ENCODE results near the gene PLBD1. TPM values are rescaled to one million over a fixed set of nuclear protein-coding genes. Genes with fewer than 3 reads are reported as not detected.

Gene PLBD1
- polyA plus RNA-seq, 1 donor (not counting 4 experiments of a cell fraction or from before 2014, with no cell fraction given): 7.2 TPM

DNA sequence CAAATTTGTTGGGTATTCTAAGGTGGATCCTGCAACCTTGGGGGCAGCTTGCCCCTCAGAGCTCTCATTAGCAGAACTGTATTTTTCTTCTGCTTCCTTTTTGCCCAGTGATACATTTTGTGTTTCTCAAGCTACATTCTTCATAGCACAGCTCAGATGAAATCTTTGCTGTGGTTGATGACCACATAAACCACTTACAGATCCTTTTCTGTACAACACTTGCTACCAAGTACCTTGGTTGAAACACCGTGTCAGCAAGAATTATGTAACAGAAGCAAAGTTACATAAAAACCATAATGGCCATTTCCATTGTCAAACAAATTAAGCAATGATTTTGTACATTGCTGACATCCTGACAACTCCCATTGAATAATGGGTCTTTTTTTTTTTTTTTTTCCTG, 9.7 kb upstream of the PLBD1 start:
- Histone ChIP-seq H3K27me3 (ENCODE audit: control insufficient read depth, extremely low read depth, insufficient read depth, low read length) (no peaks in the 10 kb centered on the region), H2AFZ (ENCODE audit: control insufficient read depth, low read length) (no peak overlapping the region), H3K36me3 (ENCODE audit: control insufficient read depth in 2 of 2, extremely low read depth in 1 of 2, insufficient read depth in 2 of 2, low read length in 2 of 2) (no peaks in the 10 kb centered on the region), H3K4me3 (ENCODE audit: control insufficient read depth in 2 of 3, extremely low read depth in 1 of 3, insufficient read depth in 2 of 3, low read depth in 1 of 3, low read length in 3 of 3) (no peak overlapping the region), H4K20me1 (ENCODE audit: control insufficient read depth, extremely low read depth, insufficient read depth, low read length) (no peaks in the 10 kb centered on the region), H3K9me3 (ENCODE audit: control insufficient read depth, low read depth, low read length) (no peaks in the 10 kb centered on the region), H3K9me1 (ENCODE audit: control insufficient read depth, extremely low read depth, insufficient read depth, low read length) (no peaks in the 10 kb centered on the region), H3K4me2 (ENCODE audit: control insufficient read depth, extremely low read depth, insufficient read depth, low read depth, low read length) (no peak overlapping the region), H3K9ac (ENCODE audit: control insufficient read depth, extremely low read depth, insufficient read depth, low read length) (no peak overlapping the region), H3K4me1 (ENCODE audit: control insufficient read depth, extremely low read depth, insufficient read depth, low read length) (no peaks in the 10 kb centered on the region), H3K79me2 (ENCODE audit: control insufficient read depth, insufficient read depth, low read length) (no peaks in the 10 kb centered on the region), H3K27ac (ENCODE audit: control insufficient read depth, insufficient read depth, low read length) (no peak overlapping the region)
- DNase-seq (ENCODE audit: low read depth, low spot score) (no peak), FAIRE-seq (no peak)
- TF ChIP-seq, protein P1, sequence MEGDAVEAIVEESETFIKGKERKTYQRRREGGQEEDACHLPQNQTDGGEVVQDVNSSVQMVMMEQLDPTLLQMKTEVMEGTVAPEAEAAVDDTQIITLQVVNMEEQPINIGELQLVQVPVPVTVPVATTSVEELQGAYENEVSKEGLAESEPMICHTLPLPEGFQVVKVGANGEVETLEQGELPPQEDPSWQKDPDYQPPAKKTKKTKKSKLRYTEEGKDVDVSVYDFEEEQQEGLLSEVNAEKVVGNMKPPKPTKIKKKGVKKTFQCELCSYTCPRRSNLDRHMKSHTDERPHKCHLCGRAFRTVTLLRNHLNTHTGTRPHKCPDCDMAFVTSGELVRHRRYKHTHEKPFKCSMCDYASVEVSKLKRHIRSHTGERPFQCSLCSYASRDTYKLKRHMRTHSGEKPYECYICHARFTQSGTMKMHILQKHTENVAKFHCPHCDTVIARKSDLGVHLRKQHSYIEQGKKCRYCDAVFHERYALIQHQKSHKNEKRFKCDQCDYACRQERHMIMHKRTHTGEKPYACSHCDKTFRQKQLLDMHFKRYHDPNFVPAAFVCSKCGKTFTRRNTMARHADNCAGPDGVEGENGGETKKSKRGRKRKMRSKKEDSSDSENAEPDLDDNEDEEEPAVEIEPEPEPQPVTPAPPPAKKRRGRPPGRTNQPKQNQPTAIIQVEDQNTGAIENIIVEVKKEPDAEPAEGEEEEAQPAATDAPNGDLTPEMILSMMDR (optimal IDR thresholded peaks at IDR 0.05 in 1 of 3, IDR thresholded peaks at IDR 0.05 in 1 of 3, conservative IDR thresholded peaks at IDR 0.05 in 1 of 3; ENCODE audit: extremely low read depth in 1 of 3, insufficient read depth in 2 of 3, low read length in 3 of 3): no peak
- no peak for TF ChIP-seq EZH2 (IDR thresholded peaks at IDR 0.05; ENCODE audit: low read length)
- dilution Hi-C loops (cut with MboI; ENCODE audit: extremely low pct_ligation_motif_present, low sequenced_read_pairs): no loop called here

- TF ChIP-seq, protein P1 (optimal IDR thresholded peaks at IDR 0.05 in 1 of 3, IDR thresholded peaks at IDR 0.05 in 1 of 3, conservative IDR thresholded peaks at IDR 0.05 in 1 of 3; ENCODE audit: extremely low read depth in 1 of 3, insufficient read depth in 2 of 3, low read length in 3 of 3): no peak
- no peak for TF ChIP-seq EZH2 (IDR thresholded peaks at IDR 0.05; ENCODE audit: low read length)
- no peak overlapping the region for H3K4me3 ChIP-seq (ENCODE audit: control insufficient read depth in 2 of 3, extremely low read depth in 1 of 3, insufficient read depth in 2 of 3, low read depth in 1 of 3, low read length in 3 of 3)
- H3K79me2 ChIP-seq (ENCODE audit: control insufficient read depth, insufficient read depth, low read length): no peaks in the 10 kb centered on the region
- no peaks in the 10 kb centered on the region for H3K9me3 ChIP-seq (ENCODE audit: control insufficient read depth, low read depth, low read length)
- no peaks in the 10 kb centered on the region for H4K20me1 ChIP-seq (ENCODE audit: control insufficient read depth, extremely low read depth, insufficient read depth, low read length)
- no peaks in the 10 kb centered on the region for H3K4me1 ChIP-seq (ENCODE audit: control insufficient read depth, extremely low read depth, insufficient read depth, low read length)
- no peak for FAIRE-seq
- H2AFZ ChIP-seq (ENCODE audit: control insufficient read depth, low read length): no peak overlapping the region
- H3K27ac ChIP-seq (ENCODE audit: control insufficient read depth, insufficient read depth, low read length): no peak overlapping the region
- H3K27me3 ChIP-seq (ENCODE audit: control insufficient read depth, extremely low read depth, insufficient read depth, low read length): no peaks in the 10 kb centered on the region
- H3K9ac ChIP-seq (ENCODE audit: control insufficient read depth, extremely low read depth, insufficient read depth, low read length): no peak overlapping the region
- H3K4me2 ChIP-seq (ENCODE audit: control insufficient read depth, extremely low read depth, insufficient read depth, low read depth, low read length): no peak overlapping the region
- dilution Hi-C loops (cut with MboI; ENCODE audit: extremely low pct_ligation_motif_present, low sequenced_read_pairs): no loop called here
- DNase-seq (ENCODE audit: low read depth, low spot score): no peak
- H3K36me3 ChIP-seq (ENCODE audit: control insufficient read depth in 2 of 2, extremely low read depth in 1 of 2, insufficient read depth in 2 of 2, low read length in 2 of 2): no peaks in the 10 kb centered on the region
- no peaks in the 10 kb centered on the region for H3K9me1 ChIP-seq (ENCODE audit: control insufficient read depth, extremely low read depth, insufficient read depth, low read length)
Measured at GRCh38 chr12:14576896-14577295, 9.2 kb upstream of the PLBD1 start.

Measured in keratinocyte (primary cell).